GM12892 (cell line): Measurements from ENCODE around the gene COL23A1.

ENCODE experiments used
- POLR2A ChIP-seq: IDR thresholded peaks from 2 replicates; pipeline ENCODE4 v1.6.1; 2011; ENCODE audit warnings: low read depth, low read length, control low read depth
- TAF1 ChIP-seq: IDR thresholded peaks from 2 replicates; pipeline ENCODE4 v1.6.1; 2011; ENCODE audit warnings: low read depth, mild to moderate bottlenecking, control low read depth, low read length, borderline replicate concordance

- no peak for TF ChIP-seq TAF1
- no peak for TF ChIP-seq POLR2A
Observed at GRCh38 chr5:178318893-178319292, 271.3 kb downstream of the COL23A1 start.
